ENCODE results near the gene ALKBH5. TPM values are rescaled to one million over a fixed set of nuclear protein-coding genes. Genes with fewer than 3 reads are reported as not detected.

ALKBH5 gene
- total RNA-seq = 99.1 TPM
- long read RNA-seq, transcript ALKBH5-201 (4 exons, 2,748 nt) = major isoform, 407 of 439 reads
- long read RNA-seq, partial matches to known transcripts = 20 of 439 reads
- long read RNA-seq, other reads (novel, unspliced or antisense) = 11 of 439 reads

DNA sequence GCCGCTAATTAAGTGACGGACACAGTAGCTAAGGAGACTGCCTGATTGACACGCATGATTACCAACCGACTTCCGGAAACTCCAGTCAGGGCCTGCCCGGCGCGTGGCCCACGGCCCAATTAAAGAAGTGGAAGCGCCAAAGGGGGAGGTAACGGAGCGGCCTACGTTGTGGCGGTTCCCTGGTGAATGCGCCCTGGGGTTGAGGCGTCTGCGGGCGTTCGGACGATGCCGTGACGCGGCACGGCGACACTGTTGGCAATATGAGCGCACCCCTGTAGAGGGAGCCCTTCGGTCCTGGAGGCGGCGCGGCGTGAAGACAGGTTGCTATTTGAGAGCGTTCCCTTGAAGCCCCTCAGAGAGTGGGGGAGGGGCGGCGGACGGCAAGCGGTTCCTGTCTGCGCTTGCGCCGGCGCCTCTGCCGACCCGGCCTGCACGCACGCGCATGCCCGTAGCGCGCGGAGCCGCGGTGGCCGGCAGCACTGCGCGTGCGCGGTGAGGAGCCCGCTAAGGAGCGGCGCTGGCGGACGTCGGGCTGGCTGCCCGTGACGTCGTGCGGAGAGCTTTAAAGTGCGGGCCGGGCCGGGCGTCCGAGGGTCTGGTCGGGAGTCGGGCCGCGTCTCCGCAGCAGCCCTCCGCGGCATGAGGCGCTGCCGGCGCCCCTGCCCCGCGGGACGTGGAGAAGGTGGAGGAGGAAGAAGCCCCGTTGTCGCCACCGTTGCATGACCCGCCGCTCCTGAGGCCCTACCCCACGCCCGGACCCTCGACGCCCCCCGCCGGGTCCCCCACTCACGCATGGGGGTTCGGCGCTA, at the start of gene ALKBH5:
TSS of gene ALKBH5 (plus strand) at position 495 of the 809 bp plus-strand sequence. CDS start 416 bp downstream, outside the sequence.
- ATAC-seq (peak; percentile 92), DNase-seq (peak; percentile 97)
- H3K36me3 ChIP-seq = peaks cover 10% of the 10 kb centered on the region
- H3K4me1 ChIP-seq = peaks cover 41% of the 10 kb centered on the region
- peak within 1 kb of the TSS; percentile 90 for H3K4me3 ChIP-seq
- peak within 1 kb of the TSS; percentile 99 for H3K27ac ChIP-seq
- intact Hi-C loops (cut with DNase I) = no loop called here
- H3K27me3 ChIP-seq = no peaks in the 10 kb centered on the region
- TF ChIP-seq, protein P1, sequence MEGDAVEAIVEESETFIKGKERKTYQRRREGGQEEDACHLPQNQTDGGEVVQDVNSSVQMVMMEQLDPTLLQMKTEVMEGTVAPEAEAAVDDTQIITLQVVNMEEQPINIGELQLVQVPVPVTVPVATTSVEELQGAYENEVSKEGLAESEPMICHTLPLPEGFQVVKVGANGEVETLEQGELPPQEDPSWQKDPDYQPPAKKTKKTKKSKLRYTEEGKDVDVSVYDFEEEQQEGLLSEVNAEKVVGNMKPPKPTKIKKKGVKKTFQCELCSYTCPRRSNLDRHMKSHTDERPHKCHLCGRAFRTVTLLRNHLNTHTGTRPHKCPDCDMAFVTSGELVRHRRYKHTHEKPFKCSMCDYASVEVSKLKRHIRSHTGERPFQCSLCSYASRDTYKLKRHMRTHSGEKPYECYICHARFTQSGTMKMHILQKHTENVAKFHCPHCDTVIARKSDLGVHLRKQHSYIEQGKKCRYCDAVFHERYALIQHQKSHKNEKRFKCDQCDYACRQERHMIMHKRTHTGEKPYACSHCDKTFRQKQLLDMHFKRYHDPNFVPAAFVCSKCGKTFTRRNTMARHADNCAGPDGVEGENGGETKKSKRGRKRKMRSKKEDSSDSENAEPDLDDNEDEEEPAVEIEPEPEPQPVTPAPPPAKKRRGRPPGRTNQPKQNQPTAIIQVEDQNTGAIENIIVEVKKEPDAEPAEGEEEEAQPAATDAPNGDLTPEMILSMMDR (IDR thresholded peaks at IDR 0.05) = peak; percentile 33
- no peaks in the 10 kb centered on the region for H3K9me3 ChIP-seq

DNA sequence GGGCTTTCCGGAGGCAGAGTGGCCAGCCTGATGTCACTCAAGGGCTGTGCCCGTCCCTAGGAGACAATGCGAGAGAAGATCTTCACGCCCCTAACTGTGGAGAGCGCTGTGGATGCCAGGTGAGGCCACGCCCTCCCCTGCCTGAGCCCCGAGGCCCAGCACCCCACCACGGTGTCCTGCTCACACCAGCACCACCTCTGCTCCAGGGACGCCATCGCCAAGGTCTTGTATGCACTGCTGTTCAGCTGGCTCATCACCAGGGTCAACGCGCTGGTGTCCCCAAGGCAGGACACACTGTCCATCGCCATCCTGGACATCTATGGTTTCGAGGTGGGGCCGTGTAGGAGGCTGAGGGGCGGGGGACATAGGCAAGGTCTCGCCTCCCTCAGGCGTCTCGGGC, 47.3 kb upstream of the ALKBH5 start:
- ATAC-seq (no peak), DNase-seq (no peak)
- intact Hi-C loops (cut with DNase I) = no loop called here
- H3K36me3 ChIP-seq = no peaks in the 10 kb centered on the region
- no peaks in the 10 kb centered on the region for H3K27me3 ChIP-seq
- no peaks in the 10 kb centered on the region for H3K4me1 ChIP-seq
- H3K9me3 ChIP-seq = no peaks in the 10 kb centered on the region
- no peak overlapping the region for H3K27ac ChIP-seq
- no peak overlapping the region for H3K4me3 ChIP-seq
- TF ChIP-seq, protein P1 (IDR thresholded peaks at IDR 0.05) = no peak

DNA sequence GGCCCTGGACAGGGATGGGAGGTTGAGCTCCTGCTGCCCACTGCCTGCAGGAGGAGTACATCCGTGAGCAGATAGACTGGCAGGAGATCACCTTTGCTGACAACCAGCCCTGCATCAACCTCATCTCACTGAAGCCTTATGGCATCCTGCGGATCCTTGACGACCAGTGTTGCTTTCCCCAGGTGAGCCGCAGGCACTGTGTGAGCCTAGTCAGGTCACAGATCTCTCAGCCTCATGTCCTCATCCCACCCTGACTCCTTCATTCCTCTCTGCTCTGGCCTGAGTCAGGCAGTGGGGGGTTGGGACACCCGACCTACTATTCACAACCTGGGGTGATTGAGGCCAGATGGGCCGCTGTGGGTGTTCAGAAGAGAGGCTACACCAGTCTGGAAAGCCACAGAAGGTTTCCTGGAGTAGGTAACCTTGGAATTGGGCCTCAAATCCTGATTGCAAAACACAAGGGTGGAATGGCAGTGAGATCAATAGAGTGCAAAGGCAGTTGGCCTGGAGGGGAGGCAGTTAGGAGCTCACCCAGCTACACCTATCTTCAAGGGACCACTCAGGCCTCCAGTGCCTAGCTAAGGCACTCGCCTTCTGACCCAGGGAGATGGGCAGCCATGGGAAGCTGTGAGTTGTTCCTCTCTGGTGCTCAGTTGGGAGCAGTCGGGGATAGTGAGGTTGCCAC, 45.4 kb upstream of the ALKBH5 start:
- H3K4me3 ChIP-seq = no peak overlapping the region
- ATAC-seq = no peak
- no peak for DNase-seq
- H3K4me1 ChIP-seq = no peaks in the 10 kb centered on the region
- TF ChIP-seq, protein P1 (IDR thresholded peaks at IDR 0.05) = no peak
- intact Hi-C loops (cut with DNase I) = no loop called here
- no peaks in the 10 kb centered on the region for H3K27me3 ChIP-seq
- no peaks in the 10 kb centered on the region for H3K9me3 ChIP-seq
- no peaks in the 10 kb centered on the region for H3K36me3 ChIP-seq
- H3K27ac ChIP-seq = no peak overlapping the region

DNA sequence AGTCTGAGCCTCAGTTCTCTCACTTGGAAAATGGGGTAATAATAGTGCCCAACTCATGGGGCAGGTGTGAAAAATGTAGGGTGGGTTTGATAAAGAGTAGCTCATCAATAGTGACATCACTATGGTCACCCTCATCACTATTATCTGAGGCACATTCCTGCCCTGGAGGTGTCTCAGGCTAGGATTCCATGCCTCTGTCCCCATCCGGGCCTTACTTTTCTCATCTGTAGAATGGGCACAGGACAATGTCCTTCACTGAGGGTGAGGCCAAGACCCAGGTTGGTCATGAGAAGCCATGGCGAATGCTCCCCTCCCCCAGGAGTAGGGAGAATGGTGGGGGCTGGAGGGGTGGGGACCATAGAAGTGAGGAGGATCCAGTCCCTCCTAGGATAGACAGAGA, 44.5 kb upstream of the ALKBH5 start:
- TF ChIP-seq, protein P1 (IDR thresholded peaks at IDR 0.05) = no peak
- DNase-seq (no peak), ATAC-seq (no peak)
- Histone ChIP-seq H3K9me3 (no peaks in the 10 kb centered on the region), H3K27me3 (no peaks in the 10 kb centered on the region), H3K36me3 (no peaks in the 10 kb centered on the region), H3K4me1 (no peaks in the 10 kb centered on the region), H3K4me3 (no peak overlapping the region), H3K27ac (no peak overlapping the region)
- intact Hi-C loops (cut with DNase I) = no loop called here

DNA sequence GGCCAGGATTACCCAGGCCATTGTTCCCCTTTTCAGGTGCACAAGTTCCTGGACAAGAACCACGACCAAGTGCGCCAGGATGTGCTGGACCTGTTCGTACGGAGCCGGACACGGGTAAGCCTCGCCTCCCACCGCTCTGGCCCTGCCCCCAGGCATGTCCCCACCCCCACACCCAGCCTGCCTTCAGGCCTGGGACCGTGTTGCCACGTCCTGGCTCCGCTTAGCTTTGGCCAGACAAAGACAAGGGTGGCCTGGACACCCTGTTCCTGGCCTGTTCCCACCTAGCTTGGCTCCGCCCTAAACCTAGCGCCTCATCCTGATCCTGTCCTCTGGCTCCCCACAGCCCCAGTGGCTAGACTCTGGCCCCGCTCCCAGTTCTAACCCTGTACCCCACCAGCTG, 44.1 kb upstream of the ALKBH5 start:
- ATAC-seq (no peak), DNase-seq (no peak)
- Histone ChIP-seq H3K27ac (no peak overlapping the region), H3K4me3 (no peak overlapping the region), H3K36me3 (no peaks in the 10 kb centered on the region), H3K27me3 (no peaks in the 10 kb centered on the region), H3K9me3 (no peaks in the 10 kb centered on the region), H3K4me1 (no peaks in the 10 kb centered on the region)
- TF ChIP-seq, protein P1 (IDR thresholded peaks at IDR 0.05) = no peak
- intact Hi-C loops (cut with DNase I) = no loop called here
